Hepatocyte (in vitro differentiated cells): ENCODE measurements around the gene PTCRA. TPM values are rescaled to one million over a fixed set of nuclear protein-coding genes. Genes with fewer than 3 reads are reported as not detected.

Experiments used
- DNase-seq: peaks from one replicate; pipeline ENCODE4 v3.0.0-alpha.2; 2016; ENCODE audit warnings: low spot score
- H2AFZ ChIP-seq: fragments of 200-600 bp; sonication (generic); 2 replicates; pipeline ENCODE4 v1.6.0; 2016; ENCODE audit warnings: antibody characterized with exemption, mild to moderate bottlenecking
- H3K27ac ChIP-seq: fragments of 200-600 bp; sonication (generic); 2 replicates; pipeline ENCODE4 v1.5.1; 2016; ENCODE audit warnings: mild to moderate bottlenecking
- H3K27me3 ChIP-seq: fragments of 200-600 bp; sonication (generic); 2 replicates; pipeline ENCODE4 v1.6.1; 2016
- H3K36me3 ChIP-seq: fragments of 200-600 bp; sonication (generic); replicated peaks from 2 replicates; pipeline ENCODE4 v1.5.1; 2016; ENCODE audit warnings: low read depth; ENCODE audit not compliant: insufficient read depth
- H3K4me1 ChIP-seq: fragments of 200-600 bp; sonication (generic); 2 replicates; pipeline ENCODE4 v1.5.1; 2016; ENCODE audit warnings: mild to moderate bottlenecking, moderate library complexity; ENCODE audit not compliant: insufficient read depth
- H3K4me2 ChIP-seq: fragments of 200-600 bp; sonication (generic); 2 replicates; pipeline ENCODE4 v1.6.0; 2016
- H3K4me3 ChIP-seq: fragments of 200-600 bp; sonication (generic); 2 replicates; pipeline ENCODE4 v1.5.1; 2016; ENCODE audit warnings: mild to moderate bottlenecking
- H3K79me2 ChIP-seq: fragments of 200-600 bp; sonication (generic); 2 replicates; pipeline ENCODE4 v1.6.0; 2017; ENCODE audit warnings: mild to moderate bottlenecking
- H3K9me2 ChIP-seq: fragments of 200-600 bp; sonication (generic); replicated peaks from 2 replicates; pipeline ENCODE4 v1.6.0; 2017; ENCODE audit warnings: mild to moderate bottlenecking; ENCODE audit not compliant: insufficient read depth
- H3K9me3 ChIP-seq: fragments of 200-600 bp; sonication (generic); 2 replicates; pipeline ENCODE4 v1.5.1; 2016; ENCODE audit warnings: low read depth, mild to moderate bottlenecking
- H4K20me1 ChIP-seq: fragments of 200-600 bp; sonication (generic); 2 replicates; pipeline ENCODE4 v1.6.0; 2016; ENCODE audit warnings: mild to moderate bottlenecking; ENCODE audit not compliant: insufficient read depth, poor library complexity, severe bottlenecking
- EZH2 ChIP-seq: fragments of 200-600 bp; sonication (generic); IDR thresholded peaks from 2 replicates; pipeline ENCODE4 v1.6.1; 2016; ENCODE audit warnings: antibody characterized with exemption, mild to moderate bottlenecking, borderline replicate concordance
- EZH2phosphoT487 ChIP-seq: fragments of 200-600 bp; sonication (generic); IDR thresholded peaks from one replicate; pipeline ENCODE4 v1.6.1; 2018; ENCODE audit warnings: antibody characterized with exemption, mild to moderate bottlenecking, low read depth, moderate library complexity; ENCODE audit not compliant: unreplicated experiment, severe bottlenecking
- WGBS: methylation state at CpG from one replicate; pipeline ENCODE4 v1.1.6; 2016; ENCODE audit warnings: low lambda C conversion rate; ENCODE audit errors: missing lambda C conversion rate; 5-methylcytosine and 5-hydroxymethylcytosine counted together
- polyA plus RNA-seq: library from polyadenylated mRNA; unstranded; fragments of >200 nt; fragmentation: Nextera tagmentation; extraction: Ambion mirVana; gene quantifications from 2 replicates; pipeline ENCODE4 v1.2.1, GENCODE V29; 2016
- total RNA-seq: library from RNA; depleted of rRNA; stranded (reverse); fragments of >200 nt; gene quantifications from 2 replicates; pipeline ENCODE4 v1.2.3, GENCODE V29; 2014
- TF ChIP-seq, protein P1 (sequence below): fragments of 200-600 bp; sonication (generic); IDR thresholded peaks from 2 replicates; pipeline ENCODE4 v1.5.1; 2016; ENCODE audit warnings: antibody characterized with exemption, mild to moderate bottlenecking; ENCODE audit not compliant: poor library complexity

Gene PTCRA
- total and polyA plus RNA-seq, 2 experiments from 2014 or later, result not detected

DNA sequence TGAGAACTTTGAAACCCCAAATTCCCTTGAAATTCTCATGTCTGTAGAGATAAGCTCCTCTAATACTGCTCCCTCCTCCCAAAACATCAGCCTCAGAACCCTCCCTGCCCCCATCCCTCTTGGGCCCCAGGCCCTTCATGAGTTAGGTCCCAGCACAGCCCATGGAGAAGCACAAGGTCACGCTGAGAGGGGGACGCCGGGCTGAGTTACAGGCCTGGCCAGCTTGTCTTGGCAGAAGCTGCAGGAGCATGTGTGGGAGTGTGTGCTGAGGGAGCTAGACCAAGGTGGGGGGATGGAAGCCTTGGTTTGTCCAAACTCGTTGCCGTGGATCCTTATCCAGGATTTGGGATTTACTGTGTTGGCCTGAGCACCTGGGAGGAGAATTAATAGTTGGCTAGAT, 8.5 kb upstream of the PTCRA start:
- WGBS, result 91% methylated on average over 5 of the region's 5 CpGs
- TF ChIP-seq EZH2 (no peak), EZH2phosphoT487 (no peak)
- TF ChIP-seq, protein P1, sequence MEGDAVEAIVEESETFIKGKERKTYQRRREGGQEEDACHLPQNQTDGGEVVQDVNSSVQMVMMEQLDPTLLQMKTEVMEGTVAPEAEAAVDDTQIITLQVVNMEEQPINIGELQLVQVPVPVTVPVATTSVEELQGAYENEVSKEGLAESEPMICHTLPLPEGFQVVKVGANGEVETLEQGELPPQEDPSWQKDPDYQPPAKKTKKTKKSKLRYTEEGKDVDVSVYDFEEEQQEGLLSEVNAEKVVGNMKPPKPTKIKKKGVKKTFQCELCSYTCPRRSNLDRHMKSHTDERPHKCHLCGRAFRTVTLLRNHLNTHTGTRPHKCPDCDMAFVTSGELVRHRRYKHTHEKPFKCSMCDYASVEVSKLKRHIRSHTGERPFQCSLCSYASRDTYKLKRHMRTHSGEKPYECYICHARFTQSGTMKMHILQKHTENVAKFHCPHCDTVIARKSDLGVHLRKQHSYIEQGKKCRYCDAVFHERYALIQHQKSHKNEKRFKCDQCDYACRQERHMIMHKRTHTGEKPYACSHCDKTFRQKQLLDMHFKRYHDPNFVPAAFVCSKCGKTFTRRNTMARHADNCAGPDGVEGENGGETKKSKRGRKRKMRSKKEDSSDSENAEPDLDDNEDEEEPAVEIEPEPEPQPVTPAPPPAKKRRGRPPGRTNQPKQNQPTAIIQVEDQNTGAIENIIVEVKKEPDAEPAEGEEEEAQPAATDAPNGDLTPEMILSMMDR, result no peak
- no peaks in the 10 kb centered on the region for H3K27me3 ChIP-seq

DNA sequence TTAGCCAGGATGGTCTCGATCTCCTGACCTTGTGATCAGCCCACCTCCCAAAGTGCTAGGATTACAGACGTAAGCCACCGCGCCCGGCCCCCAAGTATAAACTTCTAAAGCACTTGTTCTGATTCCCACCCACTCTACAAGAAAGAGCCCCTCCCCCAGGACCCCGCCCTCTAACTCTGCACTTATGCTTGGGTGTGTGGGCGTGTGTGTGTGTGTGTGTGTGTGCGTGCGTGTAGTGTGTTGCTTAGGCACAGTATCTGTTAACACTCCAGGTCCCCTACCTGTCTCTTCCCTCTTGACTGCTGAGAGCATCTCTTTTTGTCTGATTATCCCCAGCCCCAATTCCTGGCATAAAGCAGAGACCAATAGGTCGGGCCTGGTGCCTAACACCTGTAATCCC, 6.0 kb upstream of the PTCRA start:
- Histone ChIP-seq H4K20me1 (no peaks in the 10 kb centered on the region), H3K27me3 (no peaks in the 10 kb centered on the region), H3K4me2 (no peak overlapping the region), H3K4me3 (no peak overlapping the region), H2AFZ (no peak overlapping the region), H3K79me2 (no peaks in the 10 kb centered on the region), H3K9me2 (no peaks in the 10 kb centered on the region), H3K4me1 (no peaks in the 10 kb centered on the region), H3K27ac (no peak overlapping the region), H3K9me3 (no peaks in the 10 kb centered on the region), H3K36me3 (no peaks in the 10 kb centered on the region)
- TF ChIP-seq, protein P1, result no peak
- TF ChIP-seq EZH2 (no peak), EZH2phosphoT487 (no peak)
- no peak for DNase-seq
- WGBS, result 87% methylated on average over 10 of the region's 10 CpGs

More for the DNA sequence above, 8.5 kb upstream of the PTCRA start:
- Histone ChIP-seq H3K36me3 (no peaks in the 10 kb centered on the region), H3K79me2 (no peaks in the 10 kb centered on the region), H3K4me1 (peaks cover 11% of the 10 kb centered on the region), H3K9me2 (no peaks in the 10 kb centered on the region), H4K20me1 (no peaks in the 10 kb centered on the region), H3K4me2 (no peak overlapping the region), H3K4me3 (no peak overlapping the region), H2AFZ (no peak overlapping the region), H3K27ac (no peak overlapping the region), H3K9me3 (no peaks in the 10 kb centered on the region)
- no peak for DNase-seq

DNA sequence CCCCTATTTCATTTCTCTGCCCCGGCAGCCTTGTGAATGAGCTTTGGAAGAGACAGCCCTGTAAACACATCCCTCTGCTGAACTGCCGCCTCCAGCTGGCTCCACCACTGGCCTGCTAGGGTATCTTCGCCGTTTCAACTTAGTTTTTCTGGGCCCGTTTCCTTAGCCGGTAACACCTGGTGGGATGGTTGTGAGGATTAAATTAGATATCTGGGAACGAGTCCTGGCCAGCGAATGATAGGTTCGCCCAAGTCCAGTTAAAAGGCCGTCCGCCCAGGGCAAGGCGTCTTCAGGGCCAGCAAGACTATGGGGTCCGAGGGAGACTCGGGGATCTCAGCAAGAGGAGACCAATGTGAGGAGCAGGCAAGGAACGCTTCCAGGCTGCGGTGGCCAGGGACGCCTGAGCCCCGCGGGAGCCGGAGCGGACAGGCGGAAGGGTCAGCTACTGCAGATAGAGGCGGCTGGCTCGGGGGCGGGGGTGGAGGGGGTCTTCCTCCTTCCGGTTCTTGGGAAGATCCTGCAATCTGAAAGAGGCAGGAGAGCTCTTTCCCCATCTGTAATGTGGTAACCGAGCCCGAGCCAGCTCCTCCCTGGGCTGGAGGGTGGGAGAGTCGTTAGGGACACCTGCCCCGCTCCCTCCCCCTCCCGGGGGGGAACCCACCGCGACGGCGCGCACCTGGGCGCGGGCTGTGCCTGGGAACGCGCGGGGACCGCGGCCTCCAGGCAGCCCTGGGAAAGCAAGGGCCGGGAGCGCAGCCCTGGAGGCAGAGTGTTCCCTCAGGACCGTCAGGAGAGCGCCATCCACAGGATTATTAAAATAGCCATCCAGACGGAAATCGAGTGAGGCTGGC, 4.5 kb upstream of the PTCRA start:
- peak; percentile 64 for DNase-seq
- Histone ChIP-seq H3K4me1 (no peaks in the 10 kb centered on the region), H3K9me3 (no peaks in the 10 kb centered on the region), H3K4me3 (peak overlapping the region; percentile 1), H3K36me3 (no peaks in the 10 kb centered on the region), H3K27me3 (no peaks in the 10 kb centered on the region), H3K79me2 (no peaks in the 10 kb centered on the region), H2AFZ (peak overlapping the region; percentile 78), H3K9me2 (no peaks in the 10 kb centered on the region), H4K20me1 (no peaks in the 10 kb centered on the region), H3K27ac (peak overlapping the region; percentile 7), H3K4me2 (peak overlapping the region; percentile 87)
- TF ChIP-seq EZH2phosphoT487 (no peak), EZH2 (no peak)
- TF ChIP-seq, protein P1, result peak; percentile 32
- 8% methylated on average over 31 of the region's 49 CpGs for WGBS
